GM19023 (cell line): ENCODE results near the gene CCDC138.

Source experiments
- ATAC-seq: cut with Tn5 transposase; IDR thresholded peaks from one replicate; pipeline ENCODE4 v1.9.1; 2021; ENCODE audit warnings: mild to moderate bottlenecking, moderate library complexity; ENCODE audit not compliant: unreplicated experiment

Gene CCDC138

DNA sequence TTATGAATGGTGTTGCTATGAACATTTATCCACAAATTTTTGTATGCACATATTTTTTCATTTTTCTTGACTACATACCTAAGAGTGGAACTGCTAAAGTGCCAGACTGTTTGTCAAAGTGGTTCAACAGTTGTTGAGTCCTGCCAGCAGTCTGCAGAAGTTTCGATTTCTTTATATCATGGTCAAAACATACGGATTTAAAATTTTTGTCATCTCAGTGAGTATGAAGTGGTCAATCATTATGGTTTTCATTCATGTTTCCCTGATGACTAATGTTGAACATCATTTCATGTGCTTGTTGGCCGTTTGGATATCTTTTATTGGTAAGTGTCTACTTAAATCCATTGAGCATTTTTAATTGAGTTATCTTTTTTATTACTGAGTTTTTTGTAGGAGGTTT, 39.2 kb downstream of the CCDC138 start:
- no peak for ATAC-seq

DNA sequence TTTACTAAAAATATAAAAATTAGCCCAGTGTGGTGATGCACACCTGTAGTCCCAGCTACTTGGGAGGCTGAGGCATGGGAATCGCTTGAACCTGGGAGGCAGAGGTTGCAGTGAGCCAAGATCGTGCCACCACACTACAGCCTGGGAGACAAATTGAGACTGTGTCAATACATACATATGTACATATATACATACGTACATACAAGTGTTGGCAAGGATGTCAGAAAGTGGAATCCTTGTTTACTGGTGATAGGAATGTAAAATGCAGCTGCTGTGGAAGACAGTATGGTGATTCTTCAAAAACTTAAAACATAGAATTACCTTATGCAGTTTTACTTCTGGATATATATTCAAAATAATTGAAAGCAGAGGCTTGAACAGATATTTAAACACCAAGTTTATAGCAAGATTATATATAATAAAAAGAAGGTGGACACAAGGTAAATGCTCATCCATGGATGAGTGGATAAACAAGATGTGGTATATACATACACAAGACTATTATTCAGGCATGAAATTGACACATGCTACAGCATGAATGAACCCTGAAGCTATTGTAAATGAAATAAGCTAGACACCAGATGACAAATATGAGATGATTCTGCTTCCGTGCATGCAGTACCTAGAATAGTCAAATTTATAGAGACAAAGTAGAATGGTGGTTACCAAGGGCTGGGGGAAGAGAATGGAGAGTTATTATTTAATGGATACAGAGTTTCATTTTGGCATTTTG, 43.2 kb downstream of the CCDC138 start:
- ATAC-seq = no peak

DNA sequence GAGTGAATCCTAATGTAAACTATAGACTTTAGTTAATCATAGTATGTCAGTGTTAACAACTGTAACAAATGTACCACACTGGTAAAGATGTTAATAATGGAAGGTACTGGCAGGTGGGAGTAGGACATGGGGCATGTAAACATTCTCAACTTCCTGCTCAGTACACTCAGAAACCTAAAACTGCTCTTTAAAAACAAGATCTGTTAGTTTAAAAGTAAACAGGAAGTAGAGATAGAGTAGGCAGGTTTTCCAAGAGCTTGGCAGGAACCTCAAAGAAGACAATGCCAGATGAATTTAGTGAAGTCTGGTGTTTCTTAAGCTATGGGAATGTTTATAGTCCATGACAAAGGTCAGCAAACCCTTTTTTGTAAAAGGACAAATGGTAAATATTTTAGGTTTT, 46.6 kb downstream of the CCDC138 start:
- ATAC-seq = no peak

DNA sequence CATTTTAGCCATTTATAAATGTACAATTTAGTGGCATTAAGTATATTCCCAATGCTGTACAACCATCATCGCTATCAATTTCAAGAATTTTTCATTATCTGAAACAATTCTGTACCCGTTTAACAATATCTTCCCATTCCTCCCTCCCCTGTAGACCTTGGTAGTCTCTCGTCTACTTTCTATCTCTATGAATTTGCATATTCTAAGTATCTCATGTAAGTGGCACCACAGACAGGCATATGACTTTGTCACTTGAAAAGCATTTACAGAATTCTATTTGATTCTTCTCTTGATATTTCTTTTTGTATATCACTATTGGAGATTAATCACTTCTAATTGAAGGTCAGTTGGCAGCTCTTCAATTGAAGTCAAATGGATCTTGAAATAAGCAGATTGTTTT, 48.0 kb downstream of the CCDC138 start:
- ATAC-seq = no peak

DNA sequence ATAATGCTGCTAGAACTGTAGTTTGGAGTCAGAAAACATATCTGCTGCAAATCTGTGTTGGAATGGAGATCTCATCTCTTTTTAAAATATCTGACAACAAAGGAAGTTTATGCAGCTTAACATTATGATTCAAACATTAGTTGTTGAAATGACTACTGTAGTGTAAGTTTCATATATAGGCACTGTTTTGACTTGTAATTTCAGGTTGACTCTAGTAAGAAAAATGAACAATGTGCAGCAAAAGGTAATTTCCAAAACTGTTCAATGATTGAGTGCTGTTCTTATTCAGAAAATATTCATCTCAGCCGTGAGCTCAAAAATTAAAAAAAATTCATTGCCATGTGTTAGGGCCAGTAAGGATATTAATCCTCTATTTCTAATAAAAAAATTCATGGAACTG, 48.5 kb downstream of the CCDC138 start:
- no peak for ATAC-seq

DNA sequence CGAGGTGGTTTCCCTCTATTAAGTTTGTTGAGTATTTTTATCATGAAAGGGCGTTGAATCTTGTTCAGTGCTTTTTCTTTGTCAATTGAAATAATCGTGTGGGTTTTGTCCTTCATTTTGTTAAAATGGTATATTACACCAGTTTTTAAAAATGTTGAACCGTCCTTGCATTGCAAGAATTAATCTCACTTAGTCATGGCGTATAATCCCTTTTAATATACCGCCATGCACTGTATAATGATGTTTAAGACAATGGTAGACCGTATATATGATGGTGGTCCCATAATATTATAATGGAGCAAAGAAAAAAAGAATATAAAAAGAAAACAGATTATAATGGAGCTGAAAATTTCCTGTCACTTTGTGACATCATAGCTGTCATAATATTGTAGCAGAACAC, 50.6 kb downstream of the CCDC138 start:
- no peak for ATAC-seq

DNA sequence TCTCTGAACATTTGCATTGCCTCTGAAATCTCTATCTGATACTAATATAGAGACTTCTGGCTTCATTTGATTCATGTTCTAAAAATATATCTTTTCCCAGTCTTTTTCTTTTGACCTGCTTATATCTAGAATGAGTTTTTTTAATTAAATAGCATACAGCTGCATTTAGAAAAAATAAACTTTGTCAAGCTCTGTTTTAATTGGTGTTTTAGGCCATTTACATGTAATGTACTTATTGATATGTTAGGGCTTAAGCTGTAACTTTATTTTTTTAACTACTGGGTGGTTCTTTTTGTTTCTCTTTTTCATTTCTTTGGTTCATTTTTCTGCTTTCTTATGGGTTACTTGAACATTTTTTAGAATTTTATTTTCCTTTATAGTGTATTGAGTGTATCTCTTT, 54.9 kb downstream of the CCDC138 start:
- no peak for ATAC-seq

DNA sequence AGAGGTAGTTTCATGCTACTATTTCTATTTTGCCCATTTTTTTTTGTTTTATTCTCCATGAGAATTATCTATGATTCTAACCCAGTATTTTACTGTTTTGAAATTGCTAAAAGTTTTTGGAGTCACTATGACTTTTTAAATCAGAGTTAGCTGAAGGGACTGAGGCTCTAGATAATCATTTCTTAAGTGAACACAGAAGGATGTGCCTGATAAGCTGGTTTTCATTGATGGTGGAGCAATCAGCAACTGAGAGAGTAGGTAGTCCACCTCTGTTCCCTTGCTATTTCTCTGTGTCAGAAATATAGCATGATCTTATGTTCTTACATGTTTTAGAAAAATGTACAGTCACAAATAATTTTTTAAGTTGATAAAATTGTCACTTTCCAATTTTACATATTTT, 59.4 kb downstream of the CCDC138 start:
- no peak for ATAC-seq

DNA sequence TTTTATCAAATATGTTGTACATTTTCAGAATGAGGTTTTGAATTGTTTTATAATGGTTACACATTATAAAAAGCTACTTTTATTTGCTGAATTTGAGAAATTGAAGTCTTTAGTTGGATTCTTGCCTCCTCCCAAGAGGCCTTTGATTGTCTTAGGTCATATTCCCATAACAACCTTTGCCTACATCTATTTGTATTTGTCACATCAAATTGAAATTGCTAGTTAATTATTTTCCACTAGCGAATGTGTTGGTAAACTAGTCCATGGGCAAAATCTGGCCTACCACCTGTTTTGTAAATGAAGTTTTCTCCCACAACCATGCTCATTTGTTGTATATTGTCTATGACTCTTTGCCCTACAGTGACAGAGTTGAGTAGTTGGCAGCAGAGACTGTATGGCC, 60.4 kb downstream of the CCDC138 start:
- no peak for ATAC-seq

DNA sequence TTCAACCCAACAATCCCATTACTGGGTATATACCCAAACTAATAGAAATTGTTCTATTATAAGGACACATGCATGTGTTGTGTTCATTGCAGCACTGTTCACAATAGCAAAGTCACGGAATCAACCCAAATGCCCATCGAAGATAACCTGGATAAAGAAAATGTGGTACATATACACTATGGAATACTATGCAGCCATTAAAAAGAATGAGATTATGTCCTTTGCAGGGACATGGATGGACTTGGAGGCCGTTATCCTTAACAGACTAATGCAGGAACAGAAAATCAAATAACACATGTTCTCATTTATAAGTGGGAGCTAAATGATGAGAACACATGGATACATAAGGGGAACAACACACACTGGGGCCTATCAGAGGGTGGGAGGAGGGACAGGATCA, 65.8 kb downstream of the CCDC138 start:
- ATAC-seq = no peak

DNA sequence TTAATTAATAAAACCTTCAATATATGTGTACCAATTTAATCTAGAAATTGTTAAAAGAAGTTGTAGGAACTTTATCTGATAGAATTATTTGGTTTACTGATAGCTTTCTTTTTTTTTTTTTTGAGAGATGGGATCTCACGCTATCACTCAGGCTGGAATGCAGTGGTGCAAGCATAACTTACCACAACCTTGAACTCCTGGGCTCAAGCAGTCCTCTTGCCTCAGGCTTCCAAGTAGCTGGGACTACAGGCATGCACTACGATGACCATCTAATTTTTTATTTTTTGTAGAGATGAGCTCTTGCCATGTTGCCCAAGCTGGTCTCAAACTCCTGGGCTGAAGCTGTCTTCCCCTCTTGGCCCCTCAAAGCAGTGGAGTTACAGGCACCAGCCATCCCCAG, 66.8 kb downstream of the CCDC138 start:
- no peak for ATAC-seq

DNA sequence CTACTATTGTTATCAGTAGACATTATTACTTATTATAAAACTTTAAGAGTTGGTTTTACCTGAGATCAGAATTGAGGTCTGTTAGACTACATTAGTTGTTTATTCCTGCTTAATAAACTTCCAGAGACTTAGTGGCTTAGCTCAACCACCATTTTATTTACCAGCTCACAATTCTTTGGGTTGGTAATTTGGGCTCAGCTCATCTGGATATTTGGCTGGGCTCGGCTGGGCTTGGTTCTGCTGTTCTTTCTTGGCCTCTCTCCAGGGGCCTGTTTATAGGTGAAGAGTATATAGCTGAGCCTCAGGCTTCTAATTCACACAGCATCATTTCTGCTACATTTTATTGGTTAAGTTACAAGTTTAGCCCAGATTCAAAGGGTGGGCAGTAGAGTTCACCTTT, 67.9 kb downstream of the CCDC138 start:
- no peak for ATAC-seq

DNA sequence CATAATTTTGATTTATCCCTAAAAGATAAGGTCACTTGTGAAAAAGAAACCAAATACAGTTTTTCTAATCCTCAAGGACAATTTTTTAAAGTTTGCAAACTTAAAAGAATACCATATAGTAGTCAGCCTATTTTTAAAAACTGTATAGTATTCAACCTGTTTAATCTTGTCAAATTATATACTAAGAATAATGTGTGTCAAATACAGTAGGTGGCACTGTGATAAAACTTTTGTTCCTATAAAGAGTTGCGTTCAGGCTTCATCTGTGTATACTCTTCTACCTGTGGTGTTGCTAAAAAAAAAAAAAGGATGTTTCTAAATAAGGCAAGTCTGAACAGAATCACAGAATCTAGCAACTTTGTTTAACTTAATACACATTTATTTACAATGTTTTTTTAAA, 68.6 kb downstream of the CCDC138 start:
- no peak for ATAC-seq

DNA sequence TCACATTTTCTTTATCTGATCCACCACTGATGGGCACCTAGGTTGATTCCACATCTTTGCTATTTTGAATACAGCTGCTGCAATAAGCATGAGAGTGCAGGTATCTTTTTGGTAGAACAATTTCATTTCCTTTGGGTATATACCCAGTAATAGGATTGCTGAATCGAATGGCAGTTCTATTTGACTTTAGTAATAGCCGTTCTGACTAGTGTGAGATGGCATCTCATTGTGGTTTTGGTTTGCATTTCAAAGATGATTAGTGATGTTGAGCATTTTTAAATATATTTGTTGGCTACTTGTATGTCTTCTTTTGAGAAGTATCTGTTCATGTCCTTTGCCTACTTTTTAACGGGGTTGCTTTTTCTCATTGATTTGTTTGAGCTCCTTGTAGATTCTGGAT, 72.3 kb downstream of the CCDC138 start:
- ATAC-seq = no peak

DNA sequence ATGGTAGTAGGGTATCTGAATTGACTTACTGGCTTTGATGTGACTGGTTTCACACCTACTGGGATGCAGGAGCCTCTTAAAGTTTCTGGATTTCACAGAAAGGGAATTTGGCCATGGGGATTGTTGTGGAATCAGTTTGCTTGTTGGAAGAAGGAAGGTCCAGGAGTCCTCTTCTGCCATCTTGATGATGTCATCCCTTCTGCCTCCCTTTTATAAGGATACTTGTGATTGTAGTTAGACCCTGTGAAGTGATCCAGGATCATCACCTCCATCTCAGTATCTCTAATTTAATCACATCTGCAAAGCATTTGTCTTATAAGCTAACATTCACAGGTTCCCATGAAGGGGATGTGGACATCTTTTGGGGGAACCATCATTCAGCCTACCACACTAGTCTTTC, 79.5 kb downstream of the CCDC138 start:
- ATAC-seq = no peak

DNA sequence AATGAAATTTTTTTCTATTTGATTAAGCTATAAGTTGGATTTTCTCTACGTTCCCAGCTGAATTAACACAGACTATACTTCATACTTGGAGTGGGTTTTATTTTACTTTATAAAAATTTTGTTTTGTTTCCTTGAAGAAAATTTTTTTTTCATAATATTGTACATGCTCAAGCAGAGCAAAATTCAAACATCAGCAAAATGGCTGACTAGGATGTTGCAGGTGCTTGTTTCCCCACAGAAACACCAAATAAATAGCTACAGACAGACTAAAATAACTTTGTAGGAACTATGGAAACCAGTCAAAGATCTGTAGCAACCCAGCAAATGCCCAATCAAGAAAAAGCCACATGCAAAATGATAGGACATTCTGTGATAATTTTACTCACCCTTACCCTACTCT, 82.3 kb downstream of the CCDC138 start:
- ATAC-seq = no peak

DNA sequence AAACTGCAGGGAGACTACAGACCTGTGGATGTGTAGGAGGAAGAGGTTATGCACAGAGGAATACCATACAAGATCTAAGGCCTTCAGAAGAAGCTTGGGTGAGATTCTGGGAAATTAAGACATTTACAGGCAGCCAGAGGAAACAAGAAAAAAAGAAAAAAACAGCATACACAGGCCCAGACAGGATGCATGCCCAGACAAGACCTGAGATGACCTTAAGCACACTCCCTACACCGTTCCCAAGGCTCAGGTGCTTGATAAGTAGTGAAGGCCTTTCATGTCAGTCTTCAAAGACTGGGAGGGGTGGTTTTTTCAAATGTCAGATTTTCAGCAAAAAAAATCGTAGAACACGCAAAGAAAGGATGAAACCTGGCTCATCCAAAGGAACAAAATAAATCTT, 83.0 kb downstream of the CCDC138 start:
- no peak for ATAC-seq

DNA sequence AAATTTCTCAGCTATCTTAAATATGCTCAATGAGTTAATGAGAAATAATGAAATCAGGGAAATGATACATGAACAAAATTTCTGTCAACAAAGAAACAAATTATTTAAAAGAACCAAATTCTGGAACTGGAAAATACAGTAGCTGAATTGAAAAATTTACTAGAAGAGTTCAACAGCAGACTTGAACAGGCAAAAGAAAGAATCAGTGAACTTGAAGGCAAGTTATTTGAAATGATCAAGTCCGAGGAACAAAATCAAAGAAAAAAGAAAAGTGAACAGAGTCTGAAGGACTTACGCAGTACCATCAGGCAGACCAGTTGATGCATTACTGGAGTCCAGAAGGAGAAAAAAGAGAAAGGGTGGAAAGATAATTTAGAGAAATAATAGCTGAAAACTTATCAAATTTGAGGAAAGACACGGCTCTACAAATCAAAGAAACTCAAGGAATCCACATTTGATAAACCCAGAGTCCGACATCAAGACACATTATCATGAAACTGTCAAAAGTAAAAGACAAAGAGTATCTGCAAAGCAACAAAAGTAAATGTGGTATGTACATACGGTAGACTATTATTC, 83.6 kb downstream of the CCDC138 start:
- ATAC-seq = no peak

DNA sequence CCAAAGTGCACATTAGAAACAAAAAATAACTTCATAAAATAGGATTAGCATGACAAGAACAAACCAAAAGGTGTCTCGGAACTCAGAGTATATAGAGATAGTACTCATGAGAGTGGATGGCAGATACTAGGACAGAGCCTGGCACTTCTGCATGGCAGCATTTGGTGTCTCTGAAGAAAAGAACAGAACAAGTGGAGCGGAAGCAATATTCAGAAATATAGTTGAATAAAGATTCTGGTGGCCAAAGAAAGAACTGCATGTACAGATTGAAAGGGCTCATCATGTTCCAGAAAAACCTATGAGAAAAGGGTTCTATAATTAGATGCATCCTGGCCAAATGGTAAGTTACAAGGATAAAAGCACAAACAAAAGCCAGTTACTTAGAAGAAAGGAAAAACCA, 90.9 kb downstream of the CCDC138 start:
- no peak for ATAC-seq

DNA sequence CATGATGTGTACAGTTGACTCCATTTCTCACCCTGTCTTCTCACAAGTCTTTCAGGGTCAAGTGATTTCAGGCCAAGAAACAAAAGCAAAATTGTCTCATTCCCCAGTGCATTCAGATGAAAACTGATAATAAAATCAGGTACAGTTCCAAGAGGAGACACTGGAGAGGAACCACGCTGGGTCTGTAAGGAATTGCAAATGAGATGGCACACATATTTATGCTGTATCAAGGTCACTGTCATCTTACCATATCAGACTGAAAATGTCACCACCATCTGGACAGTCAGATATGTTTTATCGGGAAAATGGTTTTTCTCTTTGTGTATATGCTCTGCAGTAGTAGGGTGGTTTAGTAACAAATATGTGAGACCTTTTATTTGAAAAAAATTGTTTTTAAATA, 91.7 kb downstream of the CCDC138 start:
- no peak for ATAC-seq

DNA sequence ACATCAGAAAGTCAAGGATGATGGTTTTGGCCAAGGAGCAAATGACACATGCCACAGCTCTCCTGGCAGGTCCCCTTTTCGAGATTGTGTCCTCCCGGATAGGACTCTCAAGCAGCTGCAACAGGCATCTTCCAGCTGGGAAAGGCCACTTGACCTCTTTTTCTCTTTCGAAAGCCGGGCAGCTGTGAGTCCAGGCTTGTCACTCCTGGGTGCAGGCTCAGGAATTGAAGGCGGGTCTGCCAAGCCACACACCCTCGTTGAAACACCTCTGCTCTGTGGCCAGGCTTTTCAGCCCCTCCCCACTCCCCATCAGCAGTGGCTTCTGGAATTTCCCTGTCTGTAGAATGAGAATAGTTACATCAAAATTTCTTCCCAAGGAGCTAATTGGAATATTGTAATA, 98.0 kb downstream of the CCDC138 start:
- ATAC-seq = no peak

DNA sequence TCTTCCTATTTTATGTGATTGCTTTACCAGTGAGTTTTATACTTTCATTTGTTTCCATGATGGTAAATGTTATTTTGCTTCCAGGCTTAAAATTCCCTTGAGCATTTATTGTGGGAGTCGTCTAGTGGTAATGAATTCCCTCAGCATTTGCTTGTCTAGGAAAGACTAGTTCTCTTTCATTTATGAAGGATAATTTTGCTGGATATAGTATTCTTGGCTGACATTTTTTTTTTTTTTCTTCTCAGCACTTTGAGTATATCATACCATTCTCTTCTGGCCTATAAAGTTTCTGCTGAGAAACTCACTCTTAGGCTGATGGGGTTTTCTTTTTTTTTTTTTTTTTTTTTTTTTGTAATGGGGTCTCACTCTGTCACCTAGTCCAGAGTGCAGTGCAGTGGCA, 103.3 kb downstream of the CCDC138 start:
- no peak for ATAC-seq

DNA sequence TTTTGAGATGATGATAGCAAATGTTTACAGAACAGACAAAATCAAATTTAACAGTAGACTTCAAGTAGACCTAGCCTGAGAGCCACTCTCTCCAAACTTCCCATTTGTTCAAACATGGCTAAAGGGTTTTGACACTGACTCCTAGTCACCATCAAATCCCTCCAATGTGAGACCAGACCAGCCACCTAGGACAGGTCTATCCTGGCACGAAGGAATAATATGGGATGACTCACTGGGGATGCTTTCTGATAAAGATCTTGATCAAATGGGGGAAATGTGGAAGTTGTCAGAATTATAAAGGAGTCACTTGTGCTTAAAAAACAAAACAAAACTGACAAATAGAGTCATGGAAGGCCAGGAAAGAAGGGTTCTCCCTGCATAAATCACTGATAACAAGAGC, 106.7 kb downstream of the CCDC138 start:
- ATAC-seq = no peak
